PFSK-1 (cell line): ENCODE data around the gene TMEM121B.

ENCODE experiments used
- FOXP2 ChIP-seq: optimal IDR thresholded peaks from 2 replicates; pipeline ENCODE3; 2011; ENCODE audit warnings: borderline replicate concordance, control low read depth, inconsistent platforms; ENCODE audit not compliant: insufficient read depth; ENCODE audit errors: extremely low read length, extremely low read depth
- POLR2AphosphoS5 ChIP-seq: IDR thresholded peaks from 2 replicates; pipeline ENCODE4 v1.6.1; 2012; ENCODE audit warnings: low read depth, mild to moderate bottlenecking, control low read depth, low read length, moderate library complexity
- SIN3A ChIP-seq: IDR thresholded peaks from 2 replicates; pipeline ENCODE4 v1.6.1; 2012; ENCODE audit warnings: mild to moderate bottlenecking, low read length, moderate library complexity, borderline replicate concordance; ENCODE audit not compliant: insufficient read depth
- TAF1 ChIP-seq: IDR thresholded peaks from 2 replicates; pipeline ENCODE4 v1.6.1; 2012; ENCODE audit warnings: low read length, control low read depth, borderline replicate concordance; ENCODE audit not compliant: insufficient read depth
- TF ChIP-seq, protein P1 (sequence below), 2 experiments: IDR thresholded peaks; 2 replicates each; pipeline versions ENCODE4 v1.6.1 to v1.8.0; 2011 to 2012; ENCODE audit warnings: low read depth in 2 of 2, low read length in 2 of 2, control low read depth in 1 of 2, inconsistent platforms in 1 of 2, mild to moderate bottlenecking in 1 of 2, moderate library complexity in 1 of 2; ENCODE audit not compliant: insufficient read depth in 1 of 2

TMEM121B gene

DNA sequence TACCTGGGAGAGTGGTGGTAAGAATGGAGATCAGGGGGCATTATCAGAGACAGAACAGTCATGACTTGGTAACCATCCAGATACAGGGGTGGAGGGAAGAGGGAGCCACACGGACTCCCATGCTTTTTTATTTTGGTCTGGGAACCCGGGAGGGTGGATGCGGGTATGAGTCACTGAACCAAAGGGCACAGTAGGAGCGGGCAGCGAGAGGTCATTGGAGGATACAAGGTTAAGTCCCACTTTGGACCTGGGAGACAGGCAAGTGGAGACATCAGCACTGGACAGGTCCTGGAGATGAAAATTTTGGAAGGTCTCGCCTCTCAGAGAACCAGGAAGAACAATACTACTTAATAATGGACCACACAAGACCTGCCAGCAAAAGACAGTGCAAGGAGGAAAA, 31.2 kb upstream of the TMEM121B start:
- no peak for TF ChIP-seq FOXP2
- no peak for TF ChIP-seq POLR2AphosphoS5
- TF ChIP-seq, protein P1, sequence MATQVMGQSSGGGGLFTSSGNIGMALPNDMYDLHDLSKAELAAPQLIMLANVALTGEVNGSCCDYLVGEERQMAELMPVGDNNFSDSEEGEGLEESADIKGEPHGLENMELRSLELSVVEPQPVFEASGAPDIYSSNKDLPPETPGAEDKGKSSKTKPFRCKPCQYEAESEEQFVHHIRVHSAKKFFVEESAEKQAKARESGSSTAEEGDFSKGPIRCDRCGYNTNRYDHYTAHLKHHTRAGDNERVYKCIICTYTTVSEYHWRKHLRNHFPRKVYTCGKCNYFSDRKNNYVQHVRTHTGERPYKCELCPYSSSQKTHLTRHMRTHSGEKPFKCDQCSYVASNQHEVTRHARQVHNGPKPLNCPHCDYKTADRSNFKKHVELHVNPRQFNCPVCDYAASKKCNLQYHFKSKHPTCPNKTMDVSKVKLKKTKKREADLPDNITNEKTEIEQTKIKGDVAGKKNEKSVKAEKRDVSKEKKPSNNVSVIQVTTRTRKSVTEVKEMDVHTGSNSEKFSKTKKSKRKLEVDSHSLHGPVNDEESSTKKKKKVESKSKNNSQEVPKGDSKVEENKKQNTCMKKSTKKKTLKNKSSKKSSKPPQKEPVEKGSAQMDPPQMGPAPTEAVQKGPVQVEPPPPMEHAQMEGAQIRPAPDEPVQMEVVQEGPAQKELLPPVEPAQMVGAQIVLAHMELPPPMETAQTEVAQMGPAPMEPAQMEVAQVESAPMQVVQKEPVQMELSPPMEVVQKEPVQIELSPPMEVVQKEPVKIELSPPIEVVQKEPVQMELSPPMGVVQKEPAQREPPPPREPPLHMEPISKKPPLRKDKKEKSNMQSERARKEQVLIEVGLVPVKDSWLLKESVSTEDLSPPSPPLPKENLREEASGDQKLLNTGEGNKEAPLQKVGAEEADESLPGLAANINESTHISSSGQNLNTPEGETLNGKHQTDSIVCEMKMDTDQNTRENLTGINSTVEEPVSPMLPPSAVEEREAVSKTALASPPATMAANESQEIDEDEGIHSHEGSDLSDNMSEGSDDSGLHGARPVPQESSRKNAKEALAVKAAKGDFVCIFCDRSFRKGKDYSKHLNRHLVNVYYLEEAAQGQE (IDR thresholded peaks at IDR 0.05; ENCODE audit: insufficient read depth in 1 of 2, low read depth in 2 of 2, low read length in 2 of 2) = peak in 1 of 2 experiments; percentile 48; a peak in 1 of 4 replicates

DNA sequence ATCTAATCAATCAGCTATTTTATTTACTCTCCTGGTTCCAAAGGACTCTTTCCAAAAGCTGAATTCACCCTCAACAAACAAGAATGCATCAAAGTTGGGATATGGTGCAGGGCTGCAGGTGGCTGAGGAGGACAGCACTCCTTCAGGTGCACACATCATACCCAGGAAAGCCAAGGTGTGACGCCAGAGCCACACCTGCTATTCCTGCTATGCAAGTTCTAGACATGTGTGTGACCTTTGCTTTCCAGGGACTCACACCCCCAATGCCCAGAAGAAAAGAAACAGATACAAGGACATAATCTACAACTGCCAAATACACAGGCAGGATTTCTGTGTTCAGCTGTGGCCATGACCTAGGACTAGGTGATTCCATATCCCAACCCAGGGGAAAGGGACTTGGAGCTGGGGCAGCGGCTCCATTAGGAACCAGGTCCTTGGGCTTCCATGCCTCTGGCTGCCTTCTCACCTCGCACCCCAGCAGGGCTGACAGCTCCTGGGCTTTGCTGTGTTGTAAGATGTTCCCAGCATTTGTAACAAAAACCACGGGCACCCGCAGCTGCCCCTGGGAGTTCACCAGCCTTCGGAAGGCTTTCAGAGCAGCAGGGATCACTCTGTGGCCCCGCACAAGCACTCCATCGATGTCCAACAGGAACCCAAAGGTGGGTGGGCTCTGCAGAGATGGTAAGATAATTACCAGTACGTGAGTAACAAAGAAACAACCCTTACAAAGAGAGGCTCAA, 28.1 kb upstream of the TMEM121B start:
- TF ChIP-seq, protein P1 (IDR thresholded peaks at IDR 0.05; ENCODE audit: insufficient read depth in 1 of 2, low read depth in 2 of 2, low read length in 2 of 2) = no peak
- TF ChIP-seq TAF1 (no peak), FOXP2 (no peak), SIN3A (no peak), POLR2AphosphoS5 (no peak)

DNA sequence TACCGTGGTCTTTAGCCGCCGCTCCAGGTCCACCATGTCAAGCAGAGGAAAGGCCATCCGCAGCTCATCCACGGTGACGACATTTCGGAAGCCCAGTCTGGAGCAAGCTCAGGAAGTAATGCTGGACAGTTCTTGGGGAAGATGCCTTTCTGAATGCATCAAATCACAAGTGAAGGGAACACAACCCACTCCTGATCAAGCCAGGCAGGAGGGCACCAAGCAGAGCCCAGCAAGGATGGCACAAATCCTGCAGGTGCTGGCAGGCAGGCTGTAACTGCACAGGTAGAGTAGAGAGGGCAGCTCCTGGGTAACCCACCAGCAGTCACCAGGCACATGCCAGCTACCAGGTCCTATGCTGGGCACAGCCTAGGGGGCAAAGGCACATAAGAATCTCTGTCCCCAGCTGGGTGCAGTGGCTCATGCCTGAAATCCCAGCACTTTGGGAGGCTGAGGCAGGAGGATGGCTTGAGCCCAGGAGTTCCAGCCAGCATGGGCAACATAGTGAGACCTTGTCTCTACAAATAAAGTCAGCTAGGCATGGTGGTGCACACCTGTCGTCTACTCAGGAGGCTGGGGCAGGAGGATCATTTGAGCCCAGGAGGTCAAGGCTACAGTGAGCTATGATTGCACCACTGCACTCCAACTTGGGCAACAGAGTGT, 24.0 kb upstream of the TMEM121B start:
- TF ChIP-seq POLR2AphosphoS5 (no peak), SIN3A (no peak), FOXP2 (no peak), TAF1 (no peak)
- TF ChIP-seq, protein P1 (IDR thresholded peaks at IDR 0.05; ENCODE audit: insufficient read depth in 1 of 2, low read depth in 2 of 2, low read length in 2 of 2) = no peak

DNA sequence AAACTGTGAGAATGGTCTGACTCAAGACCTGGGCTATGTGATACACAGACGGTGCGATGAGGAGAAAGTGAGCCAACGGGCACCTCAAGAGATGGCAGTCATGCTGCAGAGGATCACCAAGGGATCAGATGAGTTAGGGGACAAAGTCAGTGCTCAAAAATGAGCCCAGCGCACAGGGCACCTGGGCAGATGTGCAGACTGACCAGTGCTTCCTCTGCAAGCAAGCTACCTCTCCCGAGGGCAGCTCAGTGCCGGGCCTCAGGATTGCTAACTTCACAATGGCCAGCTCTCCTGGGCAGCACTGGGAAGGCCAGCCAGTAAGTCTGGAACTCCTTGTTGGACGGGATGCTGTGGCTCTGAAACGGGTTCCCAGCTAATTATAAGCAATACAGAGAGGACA, 22.7 kb upstream of the TMEM121B start:
- TF ChIP-seq SIN3A (no peak), TAF1 (no peak), FOXP2 (no peak), POLR2AphosphoS5 (no peak)
- TF ChIP-seq, protein P1 (IDR thresholded peaks at IDR 0.05; ENCODE audit: insufficient read depth in 1 of 2, low read depth in 2 of 2, low read length in 2 of 2) = no peak

DNA sequence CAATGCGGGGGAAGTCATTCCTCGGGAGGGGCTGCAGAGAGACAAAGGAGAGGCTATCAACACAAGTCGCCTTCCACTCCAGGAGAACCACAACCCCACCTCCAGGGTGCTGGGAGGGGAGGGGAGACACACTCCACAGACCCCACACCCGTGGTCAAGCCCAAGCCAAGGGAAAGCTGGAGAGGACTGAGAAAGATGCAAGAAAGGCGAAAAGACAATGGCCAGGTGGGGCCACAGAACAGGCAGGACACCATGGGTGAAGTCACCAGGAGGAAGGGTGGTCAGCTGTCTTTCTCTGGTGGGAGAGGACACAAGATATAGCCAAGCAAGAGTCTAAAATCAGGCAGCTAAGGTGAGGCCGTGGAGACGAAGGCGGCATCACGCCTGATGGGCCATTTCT, 21.9 kb upstream of the TMEM121B start:
- TF ChIP-seq FOXP2 (no peak), TAF1 (no peak), POLR2AphosphoS5 (no peak), SIN3A (no peak)
- TF ChIP-seq, protein P1 (IDR thresholded peaks at IDR 0.05; ENCODE audit: insufficient read depth in 1 of 2, low read depth in 2 of 2, low read length in 2 of 2) = no peak
